Esophagus squamous epithelium (tissue), 4 donors: ENCODE data around the gene ARMC9.

Experiments used
- POLR2A ChIP-seq, 4 donors: fragments of 450-650 bp; IDR thresholded peaks; one replicate each; pipeline ENCODE4 v1.6.1; 2017; ENCODE audit warnings: antibody characterized with exemption in 4 of 4, mild to moderate bottlenecking in 4 of 4, moderate library complexity in 3 of 4
- TF ChIP-seq, protein P1 (sequence below), 6 experiments: fragments of 450-650 bp in 4 of 6; fragments of 200-600 bp in 2 of 6; sonication (generic) in 2 of 6; IDR thresholded peaks; one replicate each; pipeline ENCODE4 v1.5.1; 2016 to 2019; ENCODE audit warnings: antibody characterized with exemption in 6 of 6, mild to moderate bottlenecking in 4 of 6, moderate library complexity in 4 of 6

DNA sequence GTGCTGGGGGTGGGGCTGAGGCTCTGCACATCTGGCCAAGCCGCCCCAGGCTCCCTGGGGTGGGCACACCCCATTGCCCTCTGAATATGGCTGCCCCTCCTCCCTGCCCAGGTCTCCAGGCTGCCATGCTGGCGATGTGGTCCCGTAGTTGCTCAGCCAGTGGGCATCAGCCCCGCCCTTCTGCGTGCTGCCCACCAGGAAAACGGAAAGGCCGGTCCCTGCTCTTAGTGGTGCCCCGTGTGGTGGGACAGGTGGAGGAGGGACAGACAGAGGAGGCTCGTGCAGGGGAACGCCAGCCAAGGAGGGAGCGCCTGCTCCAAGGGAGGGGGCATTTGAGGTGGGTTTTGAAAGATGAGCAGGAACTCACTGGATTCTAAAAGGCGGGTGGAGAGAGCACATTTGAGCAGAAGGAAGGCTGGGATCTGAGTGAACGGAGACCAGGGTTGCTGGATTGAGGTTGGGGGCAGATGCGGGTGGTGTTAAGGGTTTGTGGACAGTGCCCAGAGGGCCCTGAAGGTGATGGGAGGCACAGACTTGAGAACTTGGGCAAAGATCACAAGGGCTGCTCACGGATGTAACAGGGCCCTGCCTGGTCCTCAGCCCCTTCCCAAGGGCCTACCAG is 190.4 kb downstream of the ARMC9 start:
- TF ChIP-seq, protein P1, sequence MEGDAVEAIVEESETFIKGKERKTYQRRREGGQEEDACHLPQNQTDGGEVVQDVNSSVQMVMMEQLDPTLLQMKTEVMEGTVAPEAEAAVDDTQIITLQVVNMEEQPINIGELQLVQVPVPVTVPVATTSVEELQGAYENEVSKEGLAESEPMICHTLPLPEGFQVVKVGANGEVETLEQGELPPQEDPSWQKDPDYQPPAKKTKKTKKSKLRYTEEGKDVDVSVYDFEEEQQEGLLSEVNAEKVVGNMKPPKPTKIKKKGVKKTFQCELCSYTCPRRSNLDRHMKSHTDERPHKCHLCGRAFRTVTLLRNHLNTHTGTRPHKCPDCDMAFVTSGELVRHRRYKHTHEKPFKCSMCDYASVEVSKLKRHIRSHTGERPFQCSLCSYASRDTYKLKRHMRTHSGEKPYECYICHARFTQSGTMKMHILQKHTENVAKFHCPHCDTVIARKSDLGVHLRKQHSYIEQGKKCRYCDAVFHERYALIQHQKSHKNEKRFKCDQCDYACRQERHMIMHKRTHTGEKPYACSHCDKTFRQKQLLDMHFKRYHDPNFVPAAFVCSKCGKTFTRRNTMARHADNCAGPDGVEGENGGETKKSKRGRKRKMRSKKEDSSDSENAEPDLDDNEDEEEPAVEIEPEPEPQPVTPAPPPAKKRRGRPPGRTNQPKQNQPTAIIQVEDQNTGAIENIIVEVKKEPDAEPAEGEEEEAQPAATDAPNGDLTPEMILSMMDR (IDR thresholded peaks at IDR 0.05) = no peak
- no peak for TF ChIP-seq POLR2A (IDR thresholded peaks at IDR 0.05)
